Muscle layer of colon (tissue), 2 donors: ENCODE data around the gene MEGF6.
"Not testable (repeated sequence)": the region's sequence is repeated elsewhere in the genome, so short reads cannot be mapped to it uniquely, and the experiment has no call there.

ENCODE experiments used
- H3K27ac ChIP-seq: one replicate; pipeline ENCODE4 v1.7.0; 2013; ENCODE audit warnings: low read depth, mild to moderate bottlenecking, low read length, moderate library complexity
- H3K27me3 ChIP-seq, 2 donors: one replicate each; pipeline ENCODE4 v1.7.0; 2013; ENCODE audit warnings: low read length in 2 of 2, mild to moderate bottlenecking in 2 of 2; ENCODE audit not compliant: insufficient read depth in 2 of 2, control insufficient read depth in 1 of 2
- H3K36me3 ChIP-seq: one replicate; pipeline ENCODE4 v1.7.0; 2013; ENCODE audit warnings: mild to moderate bottlenecking, low read length; ENCODE audit not compliant: insufficient read depth
- H3K4me1 ChIP-seq: one replicate; pipeline ENCODE4 v1.7.0; 2013; ENCODE audit warnings: mild to moderate bottlenecking, low read length; ENCODE audit not compliant: insufficient read depth
- H3K4me3 ChIP-seq, 2 donors: one replicate each; pipeline ENCODE4 v1.7.0; 2013; ENCODE audit warnings: low read length in 2 of 2, low read depth in 1 of 2, mild to moderate bottlenecking in 1 of 2, moderate library complexity in 1 of 2
- H3K9ac ChIP-seq: one replicate; pipeline ENCODE4 v1.7.0; 2013; ENCODE audit warnings: low read length
- H3K9me3 ChIP-seq: one replicate; pipeline ENCODE4 v1.7.0; 2013; ENCODE audit warnings: mild to moderate bottlenecking, low read length
- donor health status: abdominal sarcoma.
- donor health status: Adenocarcinoma of cecum.

Gene MEGF6

DNA sequence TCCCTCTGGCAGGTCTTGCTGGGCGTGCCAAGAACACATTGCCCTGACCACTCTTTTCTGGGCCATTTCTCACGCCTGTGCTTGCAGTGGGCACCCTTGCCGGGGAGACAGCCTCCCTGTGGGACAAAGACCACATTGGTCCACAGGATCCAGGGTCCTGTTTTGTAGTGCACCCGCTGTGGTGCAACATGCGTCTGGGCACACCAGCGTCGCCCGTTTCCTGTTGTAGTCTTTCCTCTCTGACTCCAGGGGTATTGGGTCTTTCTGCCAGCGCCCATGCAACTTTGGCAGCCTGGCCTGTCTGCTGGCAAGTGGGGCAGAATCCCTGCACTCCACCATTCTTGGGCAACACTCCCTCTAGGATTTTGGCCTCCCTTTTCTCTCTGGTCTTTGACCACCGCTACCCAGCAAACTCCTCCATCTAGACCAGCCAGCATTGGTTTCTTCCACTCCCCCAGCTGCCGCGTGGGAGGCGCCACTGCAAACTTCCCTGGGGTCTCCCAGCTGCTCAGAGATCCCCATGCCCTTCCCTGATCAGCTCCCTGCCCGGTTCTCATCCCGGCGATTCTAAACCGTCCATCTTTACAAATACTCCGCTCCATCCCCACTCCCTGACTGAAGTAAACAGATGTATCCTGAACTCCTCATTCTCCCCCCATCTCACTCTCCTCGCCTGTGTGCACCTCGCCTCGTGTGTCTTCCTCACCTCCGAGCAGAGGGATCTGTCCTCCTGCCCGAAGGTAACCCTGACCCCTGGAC, 12.3 kb upstream of the MEGF6 start:
- Histone ChIP-seq H3K27me3 (no peaks in the 10 kb centered on the region), H3K4me3 (peak overlapping the region; percentile 76 to 94), H3K9ac (peak overlapping the region; percentile 71), H3K9me3 (no peaks in the 10 kb centered on the region), H3K36me3 (peaks cover 15% of the 10 kb centered on the region), H3K4me1 (peaks cover 28% of the 10 kb centered on the region), H3K27ac (peak overlapping the region; percentile 74)

DNA sequence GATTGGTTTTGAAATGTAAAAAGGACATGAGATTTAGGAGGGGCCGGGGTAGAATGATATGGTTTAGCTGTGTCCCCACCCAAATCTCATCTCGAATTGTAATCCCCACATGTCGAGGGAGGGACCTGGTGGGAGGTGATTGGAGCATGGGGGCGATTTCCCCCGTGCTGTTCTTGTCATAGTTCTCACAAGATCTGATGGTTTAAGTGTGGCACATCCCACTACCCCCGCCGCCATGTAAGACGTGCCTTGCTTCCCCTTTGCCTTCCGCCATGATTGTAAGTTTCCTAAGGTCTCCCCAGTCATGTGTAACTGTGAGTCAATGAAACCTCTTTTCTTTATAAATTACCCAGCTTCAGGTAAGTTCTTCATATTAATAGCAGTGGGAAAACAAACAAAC, 10.8 kb upstream of the MEGF6 start:
- H3K4me1 ChIP-seq: peaks cover 28% of the 10 kb centered on the region
- not testable (repeated sequence) for H3K4me3 ChIP-seq, H3K9me3 ChIP-seq, H3K9ac ChIP-seq, H3K27me3 ChIP-seq, H3K27ac ChIP-seq, H3K36me3 ChIP-seq

GRCh38 chr1:3621151-3621671, 9.9 kb upstream of the MEGF6 start:
- H3K9me3 ChIP-seq, H3K9ac ChIP-seq, H3K4me3 ChIP-seq, H3K36me3 ChIP-seq, H3K27ac ChIP-seq, H3K27me3 ChIP-seq: not testable (repeated sequence)
- peaks cover 28% of the 10 kb centered on the region for H3K4me1 ChIP-seq

DNA sequence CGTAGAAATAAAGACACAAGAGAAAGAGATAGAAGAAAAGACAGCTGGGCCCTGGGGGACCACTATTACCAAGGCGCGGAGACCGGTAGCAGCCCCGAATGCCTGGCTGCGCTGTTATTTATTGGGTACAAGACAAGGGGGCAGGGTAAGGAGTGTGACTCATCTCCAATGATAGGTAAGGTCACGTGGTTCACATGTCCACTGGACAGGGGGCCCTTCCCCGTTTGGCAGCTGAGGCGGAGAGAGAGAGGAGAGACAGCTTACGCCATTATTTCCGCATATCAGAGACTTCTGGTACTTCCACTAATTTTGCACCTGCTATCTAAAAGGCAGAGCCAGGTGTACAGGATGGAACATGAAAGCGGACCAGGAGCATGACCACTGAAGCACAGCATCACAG, 9.4 kb upstream of the MEGF6 start:
- Histone ChIP-seq H3K4me1 (peaks cover 23% of the 10 kb centered on the region), H3K9me3 (no peaks in the 10 kb centered on the region), H3K27me3 (no peaks in the 10 kb centered on the region), H3K27ac (no peak overlapping the region), H3K9ac (no peak overlapping the region), H3K4me3 (no peak overlapping the region), H3K36me3 (no peaks in the 10 kb centered on the region)

GRCh38 chr1:3618881-3619671, 7.8 kb upstream of the MEGF6 start:
- Histone ChIP-seq H3K36me3 (no peaks in the 10 kb centered on the region), H3K27me3 (no peaks in the 10 kb centered on the region), H3K27ac (no peak overlapping the region), H3K9ac (no peak overlapping the region), H3K9me3 (no peaks in the 10 kb centered on the region), H3K4me1 (peaks cover 20% of the 10 kb centered on the region), H3K4me3 (no peak overlapping the region)

DNA sequence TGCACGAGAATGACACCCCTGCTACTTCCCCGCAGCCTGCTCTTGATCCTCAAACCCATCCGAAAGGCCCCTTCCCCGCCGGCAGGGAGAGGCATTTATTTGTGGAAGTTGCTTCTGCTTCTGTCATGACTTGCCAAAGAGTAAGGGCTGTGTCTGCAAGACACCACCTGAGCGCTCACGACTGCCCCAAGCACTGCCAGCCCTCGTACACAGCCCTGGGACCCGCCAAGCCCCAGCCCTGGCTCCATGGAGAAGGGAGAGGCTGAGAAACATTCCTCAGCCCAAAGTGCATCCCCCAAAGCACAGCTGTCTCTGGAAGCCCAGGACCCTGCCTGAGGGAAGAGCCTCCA, 7.2 kb upstream of the MEGF6 start:
- Histone ChIP-seq H3K4me1 (peaks cover 16% of the 10 kb centered on the region), H3K9ac (no peak overlapping the region), H3K4me3 (no peak overlapping the region), H3K36me3 (no peaks in the 10 kb centered on the region), H3K9me3 (no peaks in the 10 kb centered on the region), H3K27ac (no peak overlapping the region), H3K27me3 (no peaks in the 10 kb centered on the region)

DNA sequence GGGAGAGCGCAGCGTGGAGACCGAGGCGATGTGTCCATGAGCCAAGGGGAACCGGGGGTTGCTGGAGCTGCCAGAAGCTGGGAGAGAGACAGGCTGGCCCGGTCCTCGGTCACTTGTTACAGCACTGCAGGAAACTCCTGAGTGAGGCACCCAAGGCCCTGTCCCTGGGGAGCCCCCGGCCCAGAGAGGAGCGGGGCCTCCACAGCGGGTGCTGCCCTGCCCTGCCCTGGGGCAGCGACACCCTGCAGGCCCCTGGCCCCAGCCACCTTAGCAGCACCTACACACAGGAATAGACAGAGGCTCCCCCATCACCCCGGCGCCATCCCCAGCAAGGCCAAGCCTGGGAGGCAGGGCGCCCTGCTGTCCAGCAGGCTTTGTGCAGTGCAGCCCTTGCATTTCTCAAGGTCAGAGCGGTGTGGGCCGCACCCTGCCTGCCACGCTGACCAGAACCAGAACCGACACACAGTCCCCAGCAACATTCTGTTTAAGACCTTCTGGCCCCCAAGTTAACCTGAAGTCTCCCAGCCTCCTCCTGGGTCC, 6.6 kb upstream of the MEGF6 start:
- Histone ChIP-seq H3K9me3 (no peaks in the 10 kb centered on the region), H3K4me1 (peaks cover 10% of the 10 kb centered on the region), H3K27ac (no peak overlapping the region), H3K4me3 (no peak overlapping the region), H3K9ac (no peak overlapping the region), H3K36me3 (no peaks in the 10 kb centered on the region), H3K27me3 (peaks cover 0 to under 1% of the 10 kb centered on the region in 2 donors)

DNA sequence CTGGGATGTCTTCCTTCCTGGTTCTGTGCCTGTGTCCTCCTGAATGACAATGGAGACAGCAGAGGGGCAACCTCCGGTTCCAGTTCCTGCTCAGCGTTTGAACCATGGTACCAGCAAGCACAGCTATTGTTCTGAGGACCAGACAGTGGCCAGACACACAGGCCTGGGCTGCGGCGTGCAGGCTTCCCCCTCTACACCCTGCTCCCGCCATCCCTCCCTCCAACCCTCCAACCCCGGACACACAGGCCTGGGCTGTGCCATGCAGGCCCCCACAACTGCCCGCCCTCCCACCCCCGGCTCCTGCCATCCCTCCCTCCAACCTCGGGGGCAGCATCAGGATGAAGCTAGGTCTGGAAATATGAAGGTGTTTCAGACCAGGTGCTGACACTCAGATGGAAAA, 5.6 kb upstream of the MEGF6 start:
- no peak overlapping the region for H3K27ac ChIP-seq
- no peaks in the 10 kb centered on the region for H3K36me3 ChIP-seq
- H3K4me3 ChIP-seq: no peak overlapping the region
- peaks cover 8% of the 10 kb centered on the region for H3K4me1 ChIP-seq
- H3K9ac ChIP-seq: no peak overlapping the region
- H3K9me3 ChIP-seq: no peaks in the 10 kb centered on the region
- peaks cover 4% of the 10 kb centered on the region in 2 donors for H3K27me3 ChIP-seq

DNA sequence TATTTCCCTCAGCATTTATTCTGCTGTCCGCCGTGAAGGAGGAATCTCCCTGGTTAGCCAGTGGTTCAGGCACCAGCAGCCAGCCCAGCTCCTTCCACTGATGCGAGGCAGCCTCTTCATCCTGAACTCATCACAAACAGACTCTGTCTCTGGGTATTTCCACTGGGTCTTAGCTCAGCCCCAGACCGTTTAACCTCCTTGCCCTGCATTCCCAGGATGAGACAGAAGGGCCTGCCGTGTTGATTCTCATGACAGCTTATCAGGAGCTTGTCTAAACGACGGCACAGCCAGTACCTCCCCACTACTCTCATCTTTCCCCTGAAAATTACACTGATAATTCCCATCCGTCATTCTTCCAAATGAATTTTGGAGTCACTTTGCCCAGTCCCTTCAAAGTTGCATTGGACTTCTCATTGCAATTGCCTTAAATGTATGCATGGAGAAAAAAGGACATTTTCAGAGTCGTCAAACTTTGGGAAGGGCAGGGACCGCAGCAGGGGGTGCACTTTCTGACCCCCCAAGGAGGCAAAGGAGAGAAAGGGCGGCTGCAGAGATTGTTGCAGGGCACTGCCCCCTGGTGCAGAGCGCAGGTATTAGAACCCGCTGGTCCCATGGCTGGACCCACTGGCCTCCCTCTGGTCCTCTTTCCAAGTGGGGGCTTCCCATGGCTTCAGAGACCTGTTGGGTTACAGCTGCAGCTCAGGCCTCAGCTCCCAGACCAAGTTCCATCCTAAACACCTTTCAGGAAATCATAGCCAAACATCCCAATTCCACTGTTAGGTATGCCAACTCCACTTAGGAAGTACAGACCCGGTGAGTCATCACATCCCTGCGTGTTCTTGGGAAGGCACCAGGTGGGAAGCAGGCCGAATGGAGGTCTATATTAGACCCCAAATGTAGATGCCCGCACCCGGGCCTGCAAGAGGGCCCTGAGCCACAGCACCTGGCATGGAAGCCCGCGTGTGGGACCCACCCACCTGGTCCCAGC, 3.7 kb upstream of the MEGF6 start:
- H3K9me3 ChIP-seq: no peaks in the 10 kb centered on the region
- no peak overlapping the region for H3K27ac ChIP-seq
- H3K9ac ChIP-seq: no peak overlapping the region
- peaks cover 4 to 19% of the 10 kb centered on the region in 2 donors for H3K27me3 ChIP-seq
- H3K36me3 ChIP-seq: no peaks in the 10 kb centered on the region
- H3K4me1 ChIP-seq: peaks cover 5% of the 10 kb centered on the region
- no peak overlapping the region for H3K4me3 ChIP-seq

- H3K4me3 ChIP-seq: no peak overlapping the region
- no peaks in the 10 kb centered on the region for H3K4me1 ChIP-seq
- peaks cover 15 to 37% of the 10 kb centered on the region in 2 donors for H3K27me3 ChIP-seq
- H3K9ac ChIP-seq: no peak overlapping the region
- H3K36me3 ChIP-seq: no peaks in the 10 kb centered on the region
- no peak overlapping the region for H3K27ac ChIP-seq
- no peaks in the 10 kb centered on the region for H3K9me3 ChIP-seq
These were observed 815 bp upstream of the MEGF6 start for GRCh38 chr1:3612123-3612522.
